Measurements from ENCODE around the gene XG. TPM values are rescaled to one million over a fixed set of nuclear protein-coding genes. Genes with fewer than 3 reads are reported as not detected.

Gene XG
- polyA plus RNA-seq, 1 donor, result 1.7 TPM

DNA sequence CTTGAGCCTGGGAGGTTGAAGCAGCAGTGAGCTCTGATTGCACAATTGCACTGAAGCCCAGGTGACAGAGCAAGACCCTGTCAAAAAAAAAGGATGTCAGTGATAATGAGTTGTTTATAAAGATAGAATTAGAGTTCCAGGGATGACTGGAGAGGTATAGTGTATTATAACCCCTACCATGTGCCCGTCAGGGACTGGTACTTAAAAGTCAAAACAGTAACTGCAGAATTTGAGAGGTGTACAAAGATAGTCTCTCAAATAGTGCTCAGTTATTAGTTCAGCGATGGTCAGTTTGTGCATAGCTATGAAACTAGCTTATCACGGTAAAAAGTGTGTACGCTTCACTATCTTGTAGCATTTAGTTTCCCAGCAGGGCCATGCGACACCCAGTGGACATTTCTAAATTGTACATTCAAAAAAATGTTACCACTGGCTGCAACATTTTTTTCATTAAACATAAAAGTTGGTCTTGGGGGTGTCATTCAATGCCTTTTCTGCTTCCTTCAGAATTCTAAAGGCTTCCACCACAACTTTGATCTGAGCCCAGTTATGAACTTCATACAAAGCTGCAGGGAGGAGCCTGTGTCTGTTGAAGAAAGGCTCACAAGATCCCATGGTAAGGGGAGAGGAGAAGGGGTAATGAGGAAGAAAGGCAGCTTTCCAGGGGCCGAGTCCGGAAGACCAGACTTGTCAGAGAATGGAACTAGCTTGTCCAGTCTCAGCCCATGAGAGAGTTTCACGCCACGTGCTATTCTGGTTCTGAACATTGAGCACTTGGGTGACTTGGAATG lies 67.7 kb downstream of the XG start:
- no peak for DNase-seq (ENCODE audit: low read depth)

DNA sequence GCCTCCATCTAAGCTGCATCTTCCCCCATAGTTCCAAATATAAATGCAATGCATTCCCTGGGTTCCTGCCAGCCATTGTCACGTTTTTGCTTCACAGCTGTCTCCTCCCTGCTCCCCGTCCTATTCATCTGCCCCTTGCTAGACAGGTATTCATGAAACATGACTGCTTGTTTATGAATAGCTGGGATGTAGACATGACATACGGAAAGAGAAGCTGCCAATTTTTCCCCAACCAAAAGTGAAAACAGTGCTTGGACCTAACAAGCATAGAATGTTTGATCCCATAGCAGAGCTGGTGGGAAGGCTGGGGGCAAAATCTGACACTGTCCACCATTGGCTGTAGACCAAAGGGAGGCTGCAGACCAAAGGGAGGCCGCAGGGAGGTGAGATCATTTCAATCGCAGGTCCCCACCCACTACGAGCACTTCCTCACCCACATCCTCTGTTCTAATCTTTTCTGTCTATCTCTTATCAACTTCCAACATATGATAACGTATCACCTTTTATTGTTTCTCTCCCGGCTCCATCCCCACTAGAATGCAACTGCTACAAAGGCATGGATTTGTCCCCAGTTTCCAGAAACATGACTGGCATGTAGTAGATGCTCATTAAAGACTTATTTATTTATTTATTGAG lies 68.4 kb downstream of the XG start:
- no peak for DNase-seq (ENCODE audit: low read depth)

GRCh38 chrX:2823795-2824386 lies 72.1 kb downstream of the XG start:
- no peak for DNase-seq (ENCODE audit: low read depth)

DNA sequence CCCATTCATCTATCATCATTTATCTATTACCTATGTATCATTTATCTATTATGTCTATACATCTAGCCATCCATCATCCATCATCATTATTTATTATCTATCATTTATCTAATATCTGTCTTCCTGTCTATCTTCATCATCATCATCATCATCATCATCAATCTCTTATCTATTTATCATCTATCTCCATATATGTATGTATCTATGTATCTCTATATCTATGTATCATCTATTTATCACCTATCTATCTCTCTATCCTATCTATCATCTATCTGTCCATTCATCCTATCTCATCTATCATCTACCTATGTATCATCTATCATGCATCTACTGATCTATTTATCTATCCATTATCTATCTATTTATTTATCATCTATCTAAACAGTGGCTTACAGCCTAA lies 73.0 kb downstream of the XG start:
- no peak for DNase-seq (ENCODE audit: low read depth)

GRCh38 chrX:2828344-2828958 lies 76.6 kb downstream of the XG start, which contains the start of gene GYG2:
Gene GYG2 (plus strand): TSS chrX:2828930. CDS start chrX:2830189, 1,259 bp downstream.
- DNase-seq (ENCODE audit: low read depth), result no peak

- no peak for DNase-seq (ENCODE audit: low read depth)
Observed at GRCh38 chrX:2828959-2829411, 77.1 kb downstream of the XG start.

GRCh38 chrX:2829469-2830246 lies 77.8 kb downstream of the XG start:
- no peak for DNase-seq (ENCODE audit: low read depth)

DNA sequence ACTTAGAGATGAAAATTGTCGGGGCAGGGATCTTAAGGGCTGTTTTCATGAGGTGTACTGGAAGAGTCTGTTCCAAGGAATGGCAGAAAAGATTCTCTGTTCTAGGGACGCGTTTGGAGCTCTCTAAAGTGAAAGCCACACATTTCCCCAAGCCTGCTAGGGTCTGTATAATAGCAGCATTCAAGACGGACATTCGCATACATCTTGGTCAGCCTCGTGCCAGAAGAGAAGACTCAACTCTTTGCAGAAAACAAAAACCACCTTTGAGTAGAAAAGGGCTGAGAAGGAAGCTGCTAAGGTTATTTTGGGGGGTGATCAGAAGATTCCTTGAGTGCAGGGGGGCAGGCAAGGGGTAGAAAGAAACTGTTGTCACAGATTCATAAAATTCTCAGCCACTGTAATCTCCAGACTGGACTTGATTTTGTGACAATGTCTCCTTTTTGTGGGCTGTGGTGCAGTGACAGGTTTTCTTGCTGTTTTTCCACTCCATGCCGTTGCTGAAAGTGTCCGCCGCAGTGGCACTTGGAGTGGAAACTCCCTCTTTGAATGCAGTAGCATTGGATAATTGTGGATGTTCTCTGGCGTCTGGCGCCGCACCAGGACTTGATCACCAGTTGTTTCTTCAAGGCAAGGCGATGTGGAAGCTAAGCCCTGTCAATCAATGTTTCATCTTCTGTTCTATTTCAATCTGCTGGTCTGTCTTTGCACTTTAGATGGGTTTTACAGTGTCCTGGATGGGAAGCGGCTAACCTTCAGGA lies 79.8 kb downstream of the XG start:
- no peak for DNase-seq (ENCODE audit: low read depth)

DNA sequence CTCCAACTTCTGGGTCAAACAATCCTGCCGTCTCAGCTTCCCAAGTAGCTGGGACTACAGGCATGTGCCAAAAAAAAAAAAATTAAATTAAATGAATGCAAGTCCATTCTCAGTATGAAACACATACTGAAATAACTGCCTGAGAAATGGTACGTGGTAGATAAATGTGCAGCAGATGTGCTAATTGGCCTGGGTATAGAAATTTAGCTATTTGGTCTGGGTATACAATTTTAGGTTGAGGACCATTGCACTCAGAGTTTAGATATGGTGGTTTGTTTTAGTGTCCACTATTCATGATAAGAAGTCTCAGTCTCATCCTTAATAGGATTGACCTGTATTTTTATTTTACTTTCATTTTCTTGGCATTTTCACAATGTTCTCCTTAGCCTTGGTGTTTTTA lies 86.1 kb downstream of the XG start:
- DNase-seq (ENCODE audit: low read depth), result no peak

DNA sequence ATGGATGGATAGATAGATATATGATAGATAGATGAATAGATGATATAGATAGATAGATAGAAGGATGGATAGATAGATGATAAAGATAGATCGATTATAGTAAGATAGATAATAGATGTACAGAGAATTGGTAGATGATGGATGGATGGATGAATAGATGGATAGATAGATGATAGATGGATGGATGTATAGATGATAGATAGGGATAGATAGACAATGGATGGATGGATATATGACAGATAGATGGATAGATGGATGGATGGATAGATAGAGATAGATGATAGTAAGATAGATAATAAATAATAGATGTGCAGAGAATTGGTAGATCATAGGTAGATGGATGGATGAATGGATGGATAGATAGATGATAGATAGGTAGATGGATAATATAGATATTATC lies 89.1 kb downstream of the XG start:
- DNase-seq (ENCODE audit: low read depth), result no peak

GRCh38 chrX:2841537-2841936 lies 89.7 kb downstream of the XG start:
- DNase-seq (ENCODE audit: low read depth), result no peak

GRCh38 chrX:2846992-2847391 lies 95.2 kb downstream of the XG start:
- no peak for DNase-seq (ENCODE audit: low read depth)

GRCh38 chrX:2848871-2849301 lies 97.0 kb downstream of the XG start:
- no peak for DNase-seq (ENCODE audit: low read depth)

- DNase-seq (ENCODE audit: low read depth), result no peak
Observed at GRCh38 chrX:2854918-2855317, 103.1 kb downstream of the XG start.

GRCh38 chrX:2855761-2856160 lies 103.9 kb downstream of the XG start:
- DNase-seq (ENCODE audit: low read depth), result no peak

- DNase-seq (ENCODE audit: low read depth), result no peak
Observed at GRCh38 chrX:2857566-2857965, 105.7 kb downstream of the XG start.

- DNase-seq (ENCODE audit: low read depth), result no peak
Observed at GRCh38 chrX:2859197-2859797, 107.5 kb downstream of the XG start.

DNA sequence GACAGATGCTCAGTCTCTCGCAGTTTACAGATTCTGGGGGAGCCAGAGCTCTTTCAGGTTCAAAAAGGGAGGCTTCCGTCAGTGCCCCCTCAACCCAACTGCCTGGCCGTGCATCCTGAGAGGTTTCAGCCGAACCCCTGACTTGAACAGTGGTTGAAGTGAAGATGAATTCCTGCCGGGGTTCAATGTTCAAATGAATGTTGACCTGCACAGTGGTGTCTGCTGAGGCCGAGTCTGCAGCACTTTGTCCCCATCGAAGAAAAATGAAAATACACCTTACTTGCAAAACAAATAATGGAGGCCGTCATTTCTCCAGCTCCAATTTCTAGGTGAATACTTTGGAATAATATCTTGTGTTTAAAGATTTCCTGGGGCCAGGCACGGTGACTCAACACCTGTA lies 110.6 kb downstream of the XG start:
- no peak for DNase-seq (ENCODE audit: low read depth)

GRCh38 chrX:2863646-2864045 lies 111.8 kb downstream of the XG start:
- DNase-seq (ENCODE audit: low read depth), result no peak
